Mesothelial cell of epicardium (in vitro differentiated cells): ENCODE measurements around the gene ABCC5. TPM values are rescaled to one million over a fixed set of nuclear protein-coding genes. Genes with fewer than 3 reads are reported as not detected.

Source experiments
- DNase-seq, 2 experiments: peaks; one replicate each; pipeline ENCODE4 v3.0.0; 2021; ENCODE audit warnings: low spot score in 2 of 2; ENCODE audit not compliant: unreplicated experiment in 2 of 2
- H3K27ac Mint-ChIP-seq: 2 replicates; pipeline ENCODE4 v1.8.0; 2021; ENCODE audit warnings: mixed read lengths
- H3K27me3 Mint-ChIP-seq: 2 replicates; pipeline ENCODE4 v1.8.0; 2021; ENCODE audit warnings: low read depth, mixed read lengths
- H3K36me3 Mint-ChIP-seq: 2 replicates; pipeline ENCODE4 v1.8.0; 2021; ENCODE audit warnings: mixed read lengths
- H3K4me1 Mint-ChIP-seq: 2 replicates; pipeline ENCODE4 v1.8.0; 2021; ENCODE audit warnings: mixed read lengths
- H3K4me3 Mint-ChIP-seq: 2 replicates; pipeline ENCODE4 v1.8.0; 2021; ENCODE audit warnings: mild to moderate bottlenecking, moderate library complexity, mixed read lengths
- H3K9me3 Mint-ChIP-seq: 2 replicates; pipeline ENCODE4 v1.8.0; 2021; ENCODE audit warnings: mixed read lengths
- total RNA-seq: library from RNA; stranded (reverse); gene quantifications from 3 replicates; pipeline ENCODE4 v1.2.1, GENCODE V29; 2021
- TF ChIP-seq, protein P1 (sequence below): fragments of 200-600 bp; sonication (generic); IDR thresholded peaks from one replicate; pipeline ENCODE4 v1.5.0; 2021; ENCODE audit warnings: antibody characterized with exemption; ENCODE audit not compliant: unreplicated experiment

The ABCC5 gene
- total RNA-seq, 1 donor from 2014 or later, result 62.3 TPM

DNA sequence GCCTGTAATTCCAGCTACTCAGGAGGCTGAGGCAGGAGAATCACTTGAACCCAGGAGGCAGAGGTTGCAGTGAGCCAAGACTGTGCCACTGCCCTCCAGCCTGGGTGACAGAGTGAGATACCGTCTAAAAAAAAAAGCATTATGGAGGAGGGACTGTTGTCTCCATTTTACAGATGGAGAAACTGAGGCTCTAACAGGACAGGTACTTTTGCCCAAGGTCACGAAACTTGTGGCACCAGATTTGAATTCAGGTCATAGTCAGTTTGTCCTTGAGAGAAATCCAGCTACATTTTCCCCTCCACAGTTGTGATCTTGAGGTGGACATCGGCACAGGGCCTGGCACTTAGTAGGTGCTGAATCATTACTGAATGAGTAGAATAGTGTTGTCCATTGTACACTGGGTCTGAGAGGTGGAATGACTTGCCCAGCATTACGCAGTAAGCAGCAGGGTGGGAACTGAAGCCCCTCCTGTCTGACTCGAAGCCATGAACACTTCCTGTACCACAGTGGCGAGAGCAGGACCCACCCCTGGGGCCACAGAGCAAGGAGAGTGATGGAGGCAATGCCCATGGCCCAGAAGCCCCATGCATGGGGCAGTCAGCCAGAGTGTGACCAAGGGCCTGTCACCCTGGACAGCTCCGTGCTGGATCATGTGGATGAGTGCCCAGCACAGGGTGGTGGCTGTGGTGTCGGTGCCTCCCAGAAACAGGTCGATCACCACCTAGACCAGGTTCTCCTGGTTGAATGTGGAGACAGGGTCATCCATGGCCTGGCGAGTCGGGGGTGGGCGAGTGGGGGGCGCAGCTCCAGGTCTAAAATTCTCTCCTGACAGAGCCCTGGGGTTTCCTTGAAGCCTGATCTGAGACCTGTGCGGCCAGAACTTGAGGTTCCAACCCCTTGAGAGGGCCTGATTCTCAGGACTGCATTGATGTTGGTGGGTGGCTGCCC lies 112.6 kb downstream of the ABCC5 start:
- H3K27ac Mint-ChIP-seq, result no peak overlapping the region

DNA sequence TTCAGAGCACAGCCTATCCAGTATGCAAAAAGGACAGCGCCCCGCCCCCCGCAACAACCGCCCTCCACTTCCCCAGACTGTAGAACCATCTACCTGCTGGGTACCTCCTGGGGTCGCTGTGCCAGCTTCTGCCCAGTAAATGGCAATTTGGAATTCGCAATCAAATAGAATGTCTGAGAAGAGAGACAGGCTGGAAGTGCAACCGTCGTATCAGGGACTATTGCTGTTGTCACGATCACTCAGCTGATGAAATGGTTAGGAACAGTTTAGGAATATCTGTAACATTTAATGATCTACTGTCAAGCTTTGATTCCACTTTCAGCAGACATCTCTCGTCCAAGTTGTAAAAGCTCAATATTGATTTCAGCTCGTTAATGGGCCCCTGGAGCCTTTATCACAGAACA lies 119.7 kb downstream of the ABCC5 start:
- DNase-seq, result no peak
- no peaks in the 10 kb centered on the region for H3K36me3 Mint-ChIP-seq
- H3K27me3 Mint-ChIP-seq, result peaks cover 9% of the 10 kb centered on the region
- peaks cover 9% of the 10 kb centered on the region for H3K9me3 Mint-ChIP-seq
- H3K27ac Mint-ChIP-seq, result no peak overlapping the region
- TF ChIP-seq, protein P1, sequence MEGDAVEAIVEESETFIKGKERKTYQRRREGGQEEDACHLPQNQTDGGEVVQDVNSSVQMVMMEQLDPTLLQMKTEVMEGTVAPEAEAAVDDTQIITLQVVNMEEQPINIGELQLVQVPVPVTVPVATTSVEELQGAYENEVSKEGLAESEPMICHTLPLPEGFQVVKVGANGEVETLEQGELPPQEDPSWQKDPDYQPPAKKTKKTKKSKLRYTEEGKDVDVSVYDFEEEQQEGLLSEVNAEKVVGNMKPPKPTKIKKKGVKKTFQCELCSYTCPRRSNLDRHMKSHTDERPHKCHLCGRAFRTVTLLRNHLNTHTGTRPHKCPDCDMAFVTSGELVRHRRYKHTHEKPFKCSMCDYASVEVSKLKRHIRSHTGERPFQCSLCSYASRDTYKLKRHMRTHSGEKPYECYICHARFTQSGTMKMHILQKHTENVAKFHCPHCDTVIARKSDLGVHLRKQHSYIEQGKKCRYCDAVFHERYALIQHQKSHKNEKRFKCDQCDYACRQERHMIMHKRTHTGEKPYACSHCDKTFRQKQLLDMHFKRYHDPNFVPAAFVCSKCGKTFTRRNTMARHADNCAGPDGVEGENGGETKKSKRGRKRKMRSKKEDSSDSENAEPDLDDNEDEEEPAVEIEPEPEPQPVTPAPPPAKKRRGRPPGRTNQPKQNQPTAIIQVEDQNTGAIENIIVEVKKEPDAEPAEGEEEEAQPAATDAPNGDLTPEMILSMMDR, result no peak
- no peak overlapping the region for H3K4me3 Mint-ChIP-seq
- peaks cover 3% of the 10 kb centered on the region for H3K4me1 Mint-ChIP-seq

More for the DNA sequence above, 112.6 kb downstream of the ABCC5 start:
- H3K36me3 Mint-ChIP-seq, result no peaks in the 10 kb centered on the region
- peaks cover 4% of the 10 kb centered on the region for H3K9me3 Mint-ChIP-seq
- TF ChIP-seq, protein P1, result no peak
- no peaks in the 10 kb centered on the region for H3K4me1 Mint-ChIP-seq
- H3K27me3 Mint-ChIP-seq, result peaks cover 3% of the 10 kb centered on the region
- no peak for DNase-seq
- H3K4me3 Mint-ChIP-seq, result no peak overlapping the region

DNA sequence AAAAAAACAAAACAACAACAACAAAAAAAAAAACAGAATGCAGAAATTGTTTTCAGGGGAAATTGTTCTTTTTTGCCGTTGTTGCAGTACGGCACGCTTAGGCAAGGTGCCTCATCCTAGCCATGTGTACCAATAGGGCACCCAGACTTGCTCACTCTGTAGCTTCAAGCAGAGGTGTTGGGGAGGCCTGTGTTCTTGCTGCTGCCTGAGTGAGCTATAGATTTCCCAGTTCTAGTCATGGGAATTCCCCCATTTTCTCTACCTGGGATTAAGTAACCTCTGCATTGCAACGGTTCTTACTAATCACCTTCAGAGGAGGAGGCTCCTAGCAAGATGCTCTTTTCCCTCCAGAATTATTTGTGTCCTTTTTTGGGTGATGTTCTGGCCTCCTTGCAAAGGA lies 120.1 kb downstream of the ABCC5 start:
- no peak for DNase-seq
- H3K27ac Mint-ChIP-seq, result no peak overlapping the region
- H3K4me3 Mint-ChIP-seq, result no peak overlapping the region
- no peaks in the 10 kb centered on the region for H3K36me3 Mint-ChIP-seq
- peaks cover 9% of the 10 kb centered on the region for H3K9me3 Mint-ChIP-seq
- TF ChIP-seq, protein P1, result no peak
- H3K4me1 Mint-ChIP-seq, result peaks cover 7% of the 10 kb centered on the region
- H3K27me3 Mint-ChIP-seq, result peaks cover 9% of the 10 kb centered on the region

DNA sequence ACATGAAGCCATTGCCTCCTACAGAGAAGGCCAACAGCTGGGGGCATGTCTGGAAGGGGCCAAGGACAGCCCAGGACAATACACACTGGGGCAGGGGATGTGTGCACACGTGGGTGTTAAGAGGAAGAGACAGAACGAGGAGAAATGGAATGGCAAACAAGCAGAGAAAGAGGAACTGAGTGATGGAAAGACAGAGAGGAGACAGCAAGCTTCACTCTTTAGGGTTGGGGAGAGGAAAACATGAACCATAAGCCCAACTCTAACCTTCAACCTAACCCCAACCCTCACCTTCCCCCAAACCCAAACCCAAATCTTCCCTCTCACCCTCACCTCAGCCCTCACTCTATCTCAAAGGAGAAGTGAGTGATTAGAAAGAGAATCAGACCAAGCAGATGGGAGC lies 121.1 kb downstream of the ABCC5 start:
- no peak overlapping the region for H3K4me3 Mint-ChIP-seq
- TF ChIP-seq, protein P1, result no peak
- peaks cover 9% of the 10 kb centered on the region for H3K9me3 Mint-ChIP-seq
- DNase-seq, result no peak
- peaks cover 9% of the 10 kb centered on the region for H3K27me3 Mint-ChIP-seq
- no peak overlapping the region for H3K27ac Mint-ChIP-seq
- peaks cover 8% of the 10 kb centered on the region for H3K4me1 Mint-ChIP-seq
- H3K36me3 Mint-ChIP-seq, result no peaks in the 10 kb centered on the region

DNA sequence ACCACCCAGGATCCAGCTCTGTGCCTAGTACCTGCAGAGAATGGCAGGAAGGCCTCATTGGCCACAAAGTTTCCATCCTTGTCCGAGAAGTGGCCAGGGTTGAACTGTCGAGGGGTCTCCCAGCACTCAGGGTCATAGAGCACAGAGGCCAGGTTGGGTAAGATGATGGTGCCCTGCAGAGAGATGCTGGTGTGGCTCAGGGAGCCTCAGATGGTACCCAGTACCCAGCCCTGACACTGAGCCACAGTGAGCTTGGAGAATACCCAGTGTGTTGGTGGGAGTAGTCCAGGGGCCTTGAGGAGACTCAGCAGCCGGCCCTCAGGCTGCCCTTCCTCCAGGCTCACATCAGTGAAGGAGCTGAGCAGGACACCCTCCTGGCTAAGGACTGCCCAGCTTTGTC lies 121.5 kb downstream of the ABCC5 start:
- TF ChIP-seq, protein P1, result no peak
- no peaks in the 10 kb centered on the region for H3K36me3 Mint-ChIP-seq
- no peak overlapping the region for H3K4me3 Mint-ChIP-seq
- H3K9me3 Mint-ChIP-seq, result peaks cover 9% of the 10 kb centered on the region
- DNase-seq, result no peak
- H3K27me3 Mint-ChIP-seq, result peaks cover 9% of the 10 kb centered on the region
- no peak overlapping the region for H3K27ac Mint-ChIP-seq
- H3K4me1 Mint-ChIP-seq, result peaks cover 8% of the 10 kb centered on the region
